B cell (primary cell): ENCODE measurements around the gene ALOXE3. TPM values are rescaled to one million over a fixed set of nuclear protein-coding genes. Genes with fewer than 3 reads are reported as not detected.

Experiments used
- polyA plus RNA-seq: library from polyadenylated mRNA; depleted of rRNA; stranded (reverse); fragments of >200 nt; gene quantifications from 2 replicates; pipeline ENCODE4 v1.2.3, GENCODE V29; 2012
- small RNA-seq: library from RNA; depleted of rRNA; stranded (forward); fragments of <200 nt; gene quantifications from one replicate; pipeline ENCODE3, GENCODE V24; 2012; ENCODE audit warnings: low replicate concordance, low read depth; ENCODE audit not compliant: insufficient read length
- total RNA-seq, 2 donors: library from RNA; stranded (reverse); fragments of 120-200 nt in 1 of 2; gene quantifications; 1 replicate in 1 of 2; 2 replicates in 1 of 2; pipeline versions ENCODE4 v1.2.3 to v1.2.4, GENCODE V29; 2013 to 2022

Gene ALOXE3
- total and polyA plus RNA-seq, 2 donors (not counting 1 experiment from before 2014, with no cell fraction given): 0.04 TPM; not detected in 1

Small RNAs within 50 kb of the gene (small RNA-seq; reads per million reads assigned to genes)
- gene MIR4314: not detected

Other genes starting within 250 kb of the ALOXE3 start
- gene CHD3, start 229.7 kb downstream of the ALOXE3 start, total RNA-seq: 69.1 and 75.5 TPM in 2 replicates
- 68.1 and 133 TPM in 2 replicates for gene CHD3, start 229.7 kb downstream of the ALOXE3 start, polyA plus RNA-seq
- gene RNF227, start 202.2 kb downstream of the ALOXE3 start, total RNA-seq: 3.8 and 4.3 TPM in 2 replicates
- 5.8 and 11.8 TPM in 2 replicates for gene RNF227, start 202.2 kb downstream of the ALOXE3 start, polyA plus RNA-seq
- gene KCNAB3, start 188.7 kb downstream of the ALOXE3 start, total RNA-seq: 11.4 and 15.5 TPM in 2 replicates
- 16.3 and 25.7 TPM in 2 replicates for gene KCNAB3, start 188.7 kb downstream of the ALOXE3 start, polyA plus RNA-seq
- 86.0 and 118 TPM in 2 replicates for gene TRAPPC1, start 186.6 kb downstream of the ALOXE3 start, total RNA-seq
- 107 and 173 TPM in 2 replicates for gene TRAPPC1, start 186.6 kb downstream of the ALOXE3 start, polyA plus RNA-seq
- gene CNTROB, start 186.3 kb downstream of the ALOXE3 start, total RNA-seq: 34.8 and 40.4 TPM in 2 replicates
- gene CNTROB, start 186.3 kb downstream of the ALOXE3 start, polyA plus RNA-seq: 23.1 and 40.7 TPM in 2 replicates
- gene GUCY2D, start 115.9 kb downstream of the ALOXE3 start, total RNA-seq: not detected in 2 replicates
- gene GUCY2D, start 115.9 kb downstream of the ALOXE3 start, polyA plus RNA-seq: not detected in 2 replicates
- gene ALOX15B, start 79.5 kb downstream of the ALOXE3 start, total RNA-seq: not detected in 2 replicates
- 0.03 TPM in 1 of 2 replicates, not detected in the other for gene ALOX15B, start 79.5 kb downstream of the ALOXE3 start, polyA plus RNA-seq
- gene ALOX12B, start 30.8 kb downstream of the ALOXE3 start, total RNA-seq: 0.29 and 0.69 TPM in 2 replicates
- 0.14 and 0.57 TPM in 2 replicates for gene ALOX12B, start 30.8 kb downstream of the ALOXE3 start, polyA plus RNA-seq
- gene HES7, start 5.6 kb upstream of the ALOXE3 start, total RNA-seq: not detected in 2 replicates
- gene HES7, start 5.6 kb upstream of the ALOXE3 start, polyA plus RNA-seq: 0.09 and 0.34 TPM in 2 replicates
- 118 and 120 TPM in 2 replicates for gene PER1, start 33.9 kb upstream of the ALOXE3 start, total RNA-seq
- gene PER1, start 33.9 kb upstream of the ALOXE3 start, polyA plus RNA-seq: 176 and 700 TPM in 2 replicates
- 154 and 162 TPM in 2 replicates for gene VAMP2, start 44.4 kb upstream of the ALOXE3 start, total RNA-seq
- gene VAMP2, start 44.4 kb upstream of the ALOXE3 start, polyA plus RNA-seq: 209 and 291 TPM in 2 replicates
- gene TMEM107, start 57.9 kb upstream of the ALOXE3 start, total RNA-seq: 30.3 and 30.5 TPM in 2 replicates
- gene TMEM107, start 57.9 kb upstream of the ALOXE3 start, polyA plus RNA-seq: 13.3 and 34.0 TPM in 2 replicates
- 18.6 and 20.2 TPM in 2 replicates for gene BORCS6, start 71.7 kb upstream of the ALOXE3 start, total RNA-seq
- gene BORCS6, start 71.7 kb upstream of the ALOXE3 start, polyA plus RNA-seq: 4.3 and 9.7 TPM in 2 replicates
- 0.41 and 1.1 TPM in 2 replicates for gene AURKB, start 92.1 kb upstream of the ALOXE3 start, total RNA-seq
- gene AURKB, start 92.1 kb upstream of the ALOXE3 start, polyA plus RNA-seq: 2.7 and 5.3 TPM in 2 replicates
- 209 TPM in 2 replicates for gene CTC1, start 129.5 kb upstream of the ALOXE3 start, total RNA-seq
- 263 and 267 TPM in 2 replicates for gene CTC1, start 129.5 kb upstream of the ALOXE3 start, polyA plus RNA-seq
- gene PFAS, start 130.8 kb upstream of the ALOXE3 start, total RNA-seq: 65.5 and 66.4 TPM in 2 replicates
- 22.3 and 31.4 TPM in 2 replicates for gene PFAS, start 130.8 kb upstream of the ALOXE3 start, polyA plus RNA-seq
- 46.8 and 48.8 TPM in 2 replicates for gene RANGRF, start 170.2 kb upstream of the ALOXE3 start, total RNA-seq
- 76.1 and 83.2 TPM in 2 replicates for gene RANGRF, start 170.2 kb upstream of the ALOXE3 start, polyA plus RNA-seq
- 8.4 and 9.9 TPM in 2 replicates for gene SLC25A35, start 176.9 kb upstream of the ALOXE3 start, total RNA-seq
- gene SLC25A35, start 176.9 kb upstream of the ALOXE3 start, polyA plus RNA-seq: 8.9 and 12.5 TPM in 2 replicates
- not detected in 2 replicates for gene ARHGEF15, start 191.7 kb upstream of the ALOXE3 start, total RNA-seq
- not detected in 2 replicates for gene ARHGEF15, start 191.7 kb upstream of the ALOXE3 start, polyA plus RNA-seq
- not detected in 2 replicates for gene ODF4, start 221.3 kb upstream of the ALOXE3 start, total RNA-seq
- gene ODF4, start 221.3 kb upstream of the ALOXE3 start, polyA plus RNA-seq: not detected in 2 replicates